HG02870 (cell line): ENCODE results near the gene DMD.

ENCODE experiments used
- ATAC-seq: cut with Tn5 transposase; IDR thresholded peaks from one replicate; pipeline ENCODE4 v1.9.1; 2021; ENCODE audit warnings: mild to moderate bottlenecking, moderate library complexity; ENCODE audit not compliant: unreplicated experiment

Gene DMD

GRCh38 chrX:31555506-31555905 lies 1655.8 kb downstream of the DMD start:
- ATAC-seq: no peak

GRCh38 chrX:31551913-31552312 lies 1659.4 kb downstream of the DMD start:
- no peak for ATAC-seq

- no peak for ATAC-seq
Measured at GRCh38 chrX:31550158-31550557, 1661.2 kb downstream of the DMD start.

GRCh38 chrX:31547816-31548215 lies 1663.5 kb downstream of the DMD start:
- no peak for ATAC-seq

- ATAC-seq: no peak
Measured at GRCh38 chrX:31547416-31547815, 1663.9 kb downstream of the DMD start.

- ATAC-seq: no peak
Measured at GRCh38 chrX:31546126-31546525, 1665.2 kb downstream of the DMD start.

GRCh38 chrX:31545726-31546125 lies 1665.6 kb downstream of the DMD start:
- ATAC-seq: no peak

GRCh38 chrX:31545191-31545590 lies 1666.2 kb downstream of the DMD start:
- no peak for ATAC-seq

GRCh38 chrX:31543634-31544033 lies 1667.7 kb downstream of the DMD start:
- ATAC-seq: no peak

GRCh38 chrX:31542566-31542965 lies 1668.8 kb downstream of the DMD start:
- ATAC-seq: no peak

GRCh38 chrX:31540313-31540712 lies 1671.0 kb downstream of the DMD start:
- no peak for ATAC-seq

GRCh38 chrX:31527455-31528126 lies 1683.8 kb downstream of the DMD start:
- ATAC-seq: no peak

GRCh38 chrX:31523884-31524536 lies 1687.3 kb downstream of the DMD start:
- ATAC-seq: no peak

GRCh38 chrX:31522760-31523159 lies 1688.6 kb downstream of the DMD start:
- no peak for ATAC-seq

GRCh38 chrX:31521941-31522340 lies 1689.4 kb downstream of the DMD start:
- ATAC-seq: no peak

GRCh38 chrX:31516527-31516926 lies 1694.8 kb downstream of the DMD start:
- no peak for ATAC-seq

- no peak for ATAC-seq
Measured at GRCh38 chrX:31508338-31508737, 1703.0 kb downstream of the DMD start.

GRCh38 chrX:31506928-31507327 lies 1704.4 kb downstream of the DMD start:
- ATAC-seq: no peak

- ATAC-seq: no peak
Measured at GRCh38 chrX:31506360-31506759, 1705.0 kb downstream of the DMD start.

- ATAC-seq: no peak
Measured at GRCh38 chrX:31500921-31501320, 1710.4 kb downstream of the DMD start.

- no peak for ATAC-seq
Measured at GRCh38 chrX:31499109-31499508, 1712.2 kb downstream of the DMD start.

GRCh38 chrX:31497086-31497485 lies 1714.3 kb downstream of the DMD start:
- no peak for ATAC-seq

- ATAC-seq: no peak
Measured at GRCh38 chrX:31487951-31488350, 1723.4 kb downstream of the DMD start.
